ENCODE measurements around the gene ASAP2.

Gene ASAP2

GRCh38 chr2:9210030-9210429 lies 3.4 kb downstream of the ASAP2 start:
- no peaks in the 10 kb centered on the region for H3K27me3 ChIP-seq (ENCODE audit: insufficient read depth, low read depth)
- no peak overlapping the region for H2AFZ ChIP-seq (ENCODE audit: low read depth)
- H3K79me2 ChIP-seq (ENCODE audit: insufficient read depth, low read depth) = no peaks in the 10 kb centered on the region
- H3K36me3 ChIP-seq (ENCODE audit: insufficient read depth) = no peaks in the 10 kb centered on the region
- H3K27ac ChIP-seq = no peak overlapping the region
- TF ChIP-seq CTCF (conservative IDR thresholded peaks at IDR 0.05; ENCODE audit: low read depth, low read length) = no peak
- no peaks in the 10 kb centered on the region for H4K20me1 ChIP-seq (ENCODE audit: insufficient read depth)
- H3K4me1 ChIP-seq (ENCODE audit: low read depth, poor library complexity, severe bottlenecking) = peaks cover 30% of the 10 kb centered on the region
- H3K9ac ChIP-seq = no peak overlapping the region
- H3K4me3 ChIP-seq (IDR thresholded peaks at IDR 0.05; ENCODE audit: insufficient read depth, low read depth, low read length) = no peak overlapping the region
- H3K4me2 ChIP-seq = peak overlapping the region; percentile 8; the same call in 1 of the 2 replicates

GRCh38 chr2:9211496-9211895 lies 4.9 kb downstream of the ASAP2 start:
- Histone ChIP-seq H3K4me2 (no peak overlapping the region), H2AFZ (ENCODE audit: low read depth) (no peak overlapping the region), H3K4me1 (ENCODE audit: low read depth, poor library complexity, severe bottlenecking) (peaks cover 19% of the 10 kb centered on the region), H3K27me3 (ENCODE audit: insufficient read depth, low read depth) (no peaks in the 10 kb centered on the region), H3K79me2 (ENCODE audit: insufficient read depth, low read depth) (no peaks in the 10 kb centered on the region), H3K4me3 (IDR thresholded peaks at IDR 0.05; ENCODE audit: insufficient read depth, low read depth, low read length) (no peak overlapping the region), H3K27ac (no peak overlapping the region), H3K9ac (no peak overlapping the region), H3K36me3 (ENCODE audit: insufficient read depth) (no peaks in the 10 kb centered on the region), H4K20me1 (ENCODE audit: insufficient read depth) (no peaks in the 10 kb centered on the region)
- no peak for TF ChIP-seq CTCF (conservative IDR thresholded peaks at IDR 0.05; ENCODE audit: low read depth, low read length)

- H3K79me2 ChIP-seq (ENCODE audit: insufficient read depth, low read depth) = no peaks in the 10 kb centered on the region
- no peaks in the 10 kb centered on the region for H4K20me1 ChIP-seq (ENCODE audit: insufficient read depth)
- no peak overlapping the region for H3K9ac ChIP-seq
- TF ChIP-seq CTCF (conservative IDR thresholded peaks at IDR 0.05; ENCODE audit: low read depth, low read length) = no peak
- no peak overlapping the region for H3K27ac ChIP-seq
- H3K4me1 ChIP-seq (ENCODE audit: low read depth, poor library complexity, severe bottlenecking) = peaks cover 19% of the 10 kb centered on the region
- H2AFZ ChIP-seq (ENCODE audit: low read depth) = no peak overlapping the region
- no peaks in the 10 kb centered on the region for H3K36me3 ChIP-seq (ENCODE audit: insufficient read depth)
- H3K4me3 ChIP-seq (IDR thresholded peaks at IDR 0.05; ENCODE audit: insufficient read depth, low read depth, low read length) = no peak overlapping the region
- H3K27me3 ChIP-seq (ENCODE audit: insufficient read depth, low read depth) = no peaks in the 10 kb centered on the region
- no peak overlapping the region for H3K4me2 ChIP-seq
These were observed 5.5 kb downstream of the ASAP2 start for GRCh38 chr2:9212010-9212635.

GRCh38 chr2:9212661-9213411 lies 6.2 kb downstream of the ASAP2 start:
- no peaks in the 10 kb centered on the region for H4K20me1 ChIP-seq (ENCODE audit: insufficient read depth)
- no peak for TF ChIP-seq CTCF (conservative IDR thresholded peaks at IDR 0.05; ENCODE audit: low read depth, low read length)

More at GRCh38 chr2:9212661-9213411, 6.2 kb downstream of the ASAP2 start:
- Histone ChIP-seq H3K4me2 (no peak overlapping the region), H3K27me3 (ENCODE audit: insufficient read depth, low read depth) (no peaks in the 10 kb centered on the region), H3K9ac (no peak overlapping the region), H3K79me2 (ENCODE audit: insufficient read depth, low read depth) (no peaks in the 10 kb centered on the region), H3K36me3 (ENCODE audit: insufficient read depth) (no peaks in the 10 kb centered on the region), H3K4me3 (IDR thresholded peaks at IDR 0.05; ENCODE audit: insufficient read depth, low read depth, low read length) (no peak overlapping the region), H3K27ac (no peak overlapping the region), H3K4me1 (ENCODE audit: low read depth, poor library complexity, severe bottlenecking) (peaks cover 20% of the 10 kb centered on the region), H2AFZ (ENCODE audit: low read depth) (no peak overlapping the region)

All from KMS-11 (cell line).